GM12891 (cell line): Measurements from ENCODE around the gene FANK1.

Source experiments
- PAX5 ChIP-seq: IDR thresholded peaks from 2 replicates; pipeline ENCODE4 v1.6.1; 2011; ENCODE audit warnings: low read length, moderate library complexity, mild to moderate bottlenecking; ENCODE audit not compliant: insufficient read depth, severe bottlenecking
- POLR2A ChIP-seq: IDR thresholded peaks from 2 replicates; pipeline ENCODE4 v1.6.1; 2011; ENCODE audit warnings: low read depth, low read length, control low read depth
- POLR2AphosphoS5 ChIP-seq: IDR thresholded peaks from 2 replicates; pipeline ENCODE4 v1.6.1; 2011; ENCODE audit warnings: low read depth, low read length, control low read depth
- POU2F2 ChIP-seq: IDR thresholded peaks from 2 replicates; pipeline ENCODE4 v1.6.1; 2011; ENCODE audit warnings: low read depth, mild to moderate bottlenecking, control low read depth, low read length, moderate library complexity
- SPI1 ChIP-seq: IDR thresholded peaks from 2 replicates; pipeline ENCODE4 v1.6.1; 2011; ENCODE audit warnings: low read depth, low read length, control low read depth
- TAF1 ChIP-seq: IDR thresholded peaks from 2 replicates; pipeline ENCODE4 v1.6.1; 2011; ENCODE audit warnings: low read depth, low read length, control low read depth

DNA sequence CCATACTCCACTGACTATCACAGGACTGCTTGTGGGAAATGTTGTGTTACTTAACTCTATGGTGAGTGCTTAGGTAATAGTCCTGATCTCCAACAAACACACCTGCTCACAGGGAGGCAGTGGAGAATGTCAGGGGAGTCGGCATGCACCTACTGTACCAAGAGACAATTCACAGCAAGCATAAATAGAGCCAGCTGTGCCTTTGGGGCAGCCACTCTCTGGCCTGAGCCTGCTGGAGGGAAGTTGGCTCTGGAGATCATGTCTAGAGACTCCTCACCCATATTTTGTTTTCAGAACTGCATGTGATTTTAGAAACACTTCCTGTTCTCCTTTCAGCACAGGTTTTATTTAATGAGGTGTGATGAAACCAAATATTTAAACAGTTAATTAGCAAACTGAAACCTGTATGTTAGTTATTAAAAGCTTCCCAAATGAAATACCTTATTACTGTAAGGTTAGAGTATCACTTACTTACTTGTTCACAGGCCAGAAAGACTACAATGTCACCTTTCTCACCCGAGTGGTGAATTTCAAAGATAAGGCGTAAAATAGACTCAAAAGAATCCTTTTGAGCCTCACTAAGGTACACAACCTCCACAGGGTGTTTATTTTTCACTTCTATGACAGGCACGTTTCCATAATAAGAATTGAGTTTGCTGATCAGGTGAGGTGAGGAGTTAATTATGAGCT is 37.1 kb upstream of the FANK1 start:
- TF ChIP-seq POLR2AphosphoS5 (no peak), POLR2A (no peak), PAX5 (no peak), TAF1 (no peak), SPI1 (no peak), POU2F2 (no peak)
